Ecto neural progenitor cell (in vitro differentiated cells): ENCODE measurements around the gene PRKCE.
"Not testable (repeated sequence)": the region's sequence is repeated elsewhere in the genome, so short reads cannot be mapped to it uniquely, and the experiment has no call there.

Experiments
- DNase-seq: peaks from one replicate; pipeline ENCODE4 v3.0.0-alpha.2; 2018; ENCODE audit warnings: low spot score

PRKCE gene

GRCh38 chr2:45669032-45669486 is 17.6 kb downstream of the PRKCE start:
- DNase-seq = no peak

GRCh38 chr2:45670646-45671045 is 19.2 kb downstream of the PRKCE start:
- DNase-seq = no peak

DNA sequence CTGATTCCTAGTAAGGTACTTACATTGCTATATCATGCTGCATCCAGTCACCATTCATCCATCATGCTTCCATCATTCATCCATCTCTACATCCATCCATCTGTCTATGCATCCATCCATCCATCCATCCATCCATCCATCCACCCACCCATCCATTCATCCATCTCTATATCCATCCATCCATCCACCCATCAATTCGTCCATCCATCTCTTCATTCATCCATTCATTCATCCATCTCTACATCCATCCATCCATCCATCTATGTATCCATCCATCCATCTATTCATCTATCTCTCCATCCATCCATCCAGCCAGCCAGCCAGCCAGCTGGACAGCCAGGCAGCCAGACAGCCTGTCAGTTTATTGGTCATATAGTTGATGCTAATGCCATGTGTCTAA is 20.7 kb downstream of the PRKCE start:
- DNase-seq = no peak

DNA sequence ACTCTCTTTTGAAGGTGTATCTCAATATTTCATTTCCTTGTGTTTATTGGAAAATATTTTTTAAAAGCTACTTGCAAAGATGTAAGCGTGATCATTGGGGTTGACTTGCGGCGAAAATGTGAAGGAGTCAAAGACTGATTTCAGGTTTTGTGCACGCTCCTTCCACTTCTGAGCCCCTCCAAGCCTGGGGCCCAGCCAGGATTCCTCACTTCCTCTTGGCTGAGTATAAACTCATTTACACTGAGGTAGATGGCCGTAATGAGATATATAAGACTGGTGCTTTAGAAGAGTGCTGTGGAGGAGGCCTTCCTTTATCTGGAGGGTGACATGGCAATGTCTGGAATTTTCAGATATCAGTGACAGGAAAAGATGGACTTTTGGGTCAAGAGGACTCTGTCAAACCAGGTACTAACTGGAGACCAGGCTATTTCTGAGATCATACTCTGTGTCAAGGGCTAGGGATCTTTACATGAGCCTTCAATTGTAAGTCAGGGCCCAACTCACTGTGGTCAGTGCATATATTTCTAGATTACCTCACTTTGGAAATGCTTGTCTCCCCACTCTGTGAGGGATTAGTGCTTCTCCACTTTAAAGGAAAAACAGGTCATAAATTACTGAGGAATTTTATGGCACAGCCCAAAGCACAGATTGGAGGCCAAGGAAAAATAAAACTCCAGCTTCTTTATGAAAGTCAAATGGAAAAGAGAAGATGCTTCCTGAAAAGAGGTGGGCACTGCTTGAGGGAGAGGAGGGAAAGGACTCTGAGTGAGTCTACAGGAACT is 22.8 kb downstream of the PRKCE start:
- DNase-seq = no peak

GRCh38 chr2:45675263-45675812 is 23.9 kb downstream of the PRKCE start:
- no peak for DNase-seq

GRCh38 chr2:45676088-45676487 is 24.6 kb downstream of the PRKCE start:
- no peak for DNase-seq

DNA sequence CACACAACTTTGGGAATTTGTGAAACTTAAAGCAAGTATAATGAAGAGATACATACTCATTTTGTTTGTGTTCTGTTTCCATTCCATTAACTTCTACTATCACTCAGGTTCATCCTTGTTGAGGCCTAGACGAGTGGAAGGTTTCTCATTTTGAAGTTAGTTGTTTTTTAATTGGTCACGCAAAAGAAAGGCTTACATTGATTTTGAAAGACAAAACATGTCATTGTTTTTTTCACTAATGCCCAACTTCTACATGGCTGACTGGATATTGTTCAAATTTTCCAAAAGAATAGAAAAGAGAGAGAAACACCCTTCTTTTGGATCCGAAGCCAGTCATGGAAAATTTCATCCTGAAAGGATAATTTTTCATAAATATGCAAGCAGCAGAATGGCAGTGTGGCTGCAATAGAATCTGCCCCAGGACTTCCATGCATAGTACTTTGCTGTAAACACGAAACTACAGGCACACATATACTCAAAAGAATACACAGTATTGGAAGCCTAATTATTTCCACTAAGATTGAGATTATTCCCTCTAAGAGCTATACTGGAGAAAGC is 27.4 kb downstream of the PRKCE start:
- no peak for DNase-seq

DNA sequence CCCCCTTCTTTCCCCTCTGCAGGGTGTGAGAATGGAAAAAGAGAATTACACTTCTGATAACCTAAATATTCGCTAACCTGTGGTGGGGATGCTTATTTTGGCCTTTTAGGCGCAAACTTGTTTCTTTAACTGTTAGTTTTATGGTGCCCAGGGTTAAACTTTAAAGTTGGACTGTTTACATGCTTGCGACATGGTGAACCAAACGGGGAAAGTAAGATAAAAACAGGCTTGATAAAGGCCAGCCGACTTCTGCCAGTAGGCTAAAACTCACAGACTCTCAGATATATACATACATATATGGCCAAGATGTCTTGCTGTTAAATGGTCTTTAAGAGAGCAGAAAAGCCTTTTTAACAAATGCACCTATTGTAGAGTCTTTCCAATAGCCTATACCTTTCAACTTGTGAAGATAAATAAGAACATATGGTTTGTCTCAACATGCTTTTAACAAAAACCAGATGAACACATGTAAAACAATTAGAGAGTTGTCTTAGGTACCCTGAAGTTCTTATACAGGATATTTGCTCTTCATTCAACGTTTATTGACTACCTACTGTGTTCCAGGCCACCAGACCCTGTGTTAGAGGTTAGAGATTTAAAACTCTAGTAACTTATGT is 29.0 kb downstream of the PRKCE start:
- no peak for DNase-seq

GRCh38 chr2:45681675-45682074 is 30.2 kb downstream of the PRKCE start:
- no peak for DNase-seq

- no peak for DNase-seq
Observed at GRCh38 chr2:45683292-45683691, 31.8 kb downstream of the PRKCE start.

- no peak for DNase-seq
Observed at GRCh38 chr2:45684756-45685155, 33.3 kb downstream of the PRKCE start.

DNA sequence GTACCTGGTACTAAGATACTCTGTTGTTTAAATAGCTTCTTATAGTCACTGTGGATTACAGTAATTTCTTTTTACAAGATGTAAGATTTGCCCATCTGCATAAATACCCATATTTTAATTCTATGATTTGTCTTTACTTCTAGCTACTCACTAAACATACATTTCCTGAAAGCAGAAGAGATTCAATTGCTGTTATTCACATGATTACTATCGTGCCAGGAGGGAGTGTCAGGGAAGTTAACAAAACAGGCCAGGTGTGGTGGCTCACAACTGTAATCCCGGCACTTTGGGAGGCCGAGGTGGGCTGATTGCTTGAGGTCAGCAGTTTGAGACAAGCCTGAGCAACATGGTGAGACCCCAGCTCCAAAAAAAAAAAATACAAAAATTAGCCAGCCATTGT is 33.8 kb downstream of the PRKCE start:
- no peak for DNase-seq

- no peak for DNase-seq
Observed at GRCh38 chr2:45687964-45688363, 36.5 kb downstream of the PRKCE start.

GRCh38 chr2:45688479-45689298 is 37.2 kb downstream of the PRKCE start:
- DNase-seq = no peak

DNA sequence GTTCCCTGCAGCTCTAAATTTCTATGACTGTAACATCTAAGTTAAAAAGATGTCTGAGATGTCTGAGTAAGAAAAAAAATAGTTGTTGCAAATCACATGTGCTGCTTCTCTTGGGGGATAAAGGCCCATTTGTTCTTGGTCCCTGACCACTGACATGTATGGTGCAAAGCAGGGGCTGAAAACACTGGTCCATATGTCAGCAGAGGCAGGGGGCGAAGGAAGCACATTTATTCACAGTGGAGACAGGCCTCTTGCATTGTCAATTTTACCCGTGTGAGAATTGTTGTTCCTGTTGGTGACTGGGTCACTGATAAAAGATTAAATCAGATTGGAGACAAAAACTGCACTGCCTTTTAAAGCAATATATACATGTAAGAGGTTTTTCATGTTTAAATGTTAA is 38.8 kb downstream of the PRKCE start:
- DNase-seq = no peak

DNA sequence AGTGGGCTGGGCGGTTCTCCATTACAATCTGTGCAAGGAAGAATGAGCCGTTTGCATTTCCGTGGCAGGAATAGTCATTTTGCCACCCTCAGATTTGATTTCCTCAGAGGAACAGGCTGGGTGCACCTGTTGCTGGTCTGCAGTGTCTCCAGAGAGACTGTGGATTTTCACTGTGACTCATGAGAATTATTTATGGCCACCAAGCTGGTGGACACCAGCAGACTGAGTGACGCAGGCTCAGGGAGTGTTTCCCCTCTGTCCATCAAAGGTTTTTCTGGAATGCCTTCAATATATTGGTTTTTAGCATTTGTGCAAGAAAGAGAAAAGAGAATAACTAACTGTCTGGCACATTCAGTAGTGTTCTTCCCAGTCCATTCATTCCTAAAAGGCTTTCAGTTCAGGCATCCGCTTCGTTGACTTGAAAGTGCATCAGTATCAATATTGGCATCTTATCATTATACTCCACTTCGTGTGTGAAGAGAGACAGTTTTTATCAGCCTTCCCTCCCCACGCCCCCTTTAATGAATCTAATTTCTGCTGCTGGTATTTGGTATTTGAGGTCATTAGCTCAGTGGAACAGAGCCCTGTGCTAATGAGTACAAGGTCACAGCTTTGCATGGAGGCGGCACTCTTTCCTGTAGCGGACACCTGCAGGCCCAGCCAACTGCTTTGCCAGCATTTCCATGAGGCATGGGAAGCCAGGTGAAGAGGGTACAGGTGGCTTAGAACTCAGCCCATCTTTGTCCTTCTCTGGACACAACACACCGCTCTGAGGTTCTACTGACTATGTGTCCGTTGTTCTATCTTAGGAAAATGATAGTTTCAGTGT is 39.9 kb downstream of the PRKCE start:
- no peak for DNase-seq

DNA sequence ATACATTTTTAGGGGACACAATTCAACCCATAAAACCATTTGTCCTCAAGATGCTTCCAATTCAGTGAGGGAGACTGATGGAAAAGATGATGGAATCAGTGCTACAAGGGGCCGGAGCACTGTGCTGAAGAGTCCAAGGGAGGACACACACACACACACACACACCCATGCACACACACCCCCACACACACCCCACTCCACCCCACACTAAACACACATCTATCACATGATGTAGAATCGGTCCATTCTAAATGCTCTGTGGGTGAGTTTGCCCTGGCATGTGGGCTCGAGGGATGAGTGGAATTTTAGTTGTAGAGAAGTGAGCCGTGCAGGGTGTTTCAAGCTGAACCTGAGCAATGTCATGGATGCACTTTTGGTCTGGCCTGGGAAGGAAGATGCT is 41.1 kb downstream of the PRKCE start:
- no peak for DNase-seq

- not testable (repeated sequence) for DNase-seq
Observed at GRCh38 chr2:45695480-45696007, 44.1 kb downstream of the PRKCE start.

GRCh38 chr2:45696708-45697107 is 45.2 kb downstream of the PRKCE start:
- DNase-seq = no peak

DNA sequence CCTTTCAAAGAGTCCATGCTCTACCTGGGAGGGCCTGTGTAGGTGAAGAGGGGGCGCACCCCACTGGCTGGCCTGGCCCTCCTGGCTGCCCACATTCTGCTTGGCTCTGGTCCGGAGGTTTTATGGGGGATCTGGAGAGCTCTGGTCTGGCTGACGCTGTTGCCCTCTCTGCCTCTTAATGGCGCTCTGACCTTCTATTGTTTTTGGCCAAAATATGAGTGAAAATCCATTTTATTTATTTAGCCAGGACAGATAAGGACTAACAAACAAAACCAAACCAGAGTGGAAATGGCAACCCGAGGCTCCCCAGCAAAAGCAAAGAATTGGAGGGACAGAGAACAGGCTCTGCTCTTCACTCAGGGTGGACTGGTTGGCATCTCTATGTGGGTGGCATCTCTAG is 45.7 kb downstream of the PRKCE start:
- DNase-seq = no peak

DNA sequence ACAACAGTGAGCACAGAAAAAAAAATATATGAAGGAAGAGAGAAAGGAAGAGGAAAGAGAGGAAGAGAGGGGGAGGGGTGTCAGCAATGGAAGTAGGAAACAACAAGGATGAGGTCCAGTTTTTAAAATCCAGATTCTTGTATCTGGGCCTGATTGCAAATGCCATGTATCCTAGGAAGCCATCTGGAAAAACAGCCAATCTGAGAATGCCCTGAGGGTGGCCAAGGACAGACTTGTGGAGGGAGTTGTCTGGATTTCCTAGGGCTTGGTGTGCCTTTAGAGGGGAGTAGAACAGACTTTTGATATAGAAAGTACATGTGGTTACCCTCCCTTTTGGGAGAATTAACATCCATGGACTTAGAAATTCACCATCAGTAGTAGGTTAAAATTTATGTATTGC is 47.1 kb downstream of the PRKCE start:
- DNase-seq = no peak
